Osteocyte (in vitro differentiated cells): Measurements from ENCODE around the gene RAB4B. TPM values are rescaled to one million over a fixed set of nuclear protein-coding genes. Genes with fewer than 3 reads are reported as not detected.
A peak's percentile ranks its signal among the peaks of the same experiment; 100 is the strongest.
"Not testable (repeated sequence)": the region's sequence is repeated elsewhere in the genome, so short reads cannot be mapped to it uniquely, and the experiment has no call there.

ENCODE experiments used
- DNase-seq: peaks from one replicate; pipeline ENCODE4 v3.0.0; 2021; ENCODE audit warnings: mixed read lengths; ENCODE audit not compliant: unreplicated experiment; ENCODE audit errors: extremely low spot score
- H3K27ac Mint-ChIP-seq: one replicate; pipeline ENCODE4 v1.8.0; 2021; ENCODE audit warnings: mild to moderate bottlenecking, mixed read lengths; ENCODE audit not compliant: unreplicated experiment
- H3K27me3 Mint-ChIP-seq: one replicate; pipeline ENCODE4 v1.8.0; 2021; ENCODE audit warnings: mixed read lengths; ENCODE audit not compliant: unreplicated experiment
- H3K36me3 Mint-ChIP-seq: one replicate; pipeline ENCODE4 v1.8.0; 2021; ENCODE audit warnings: mixed read lengths; ENCODE audit not compliant: unreplicated experiment
- H3K4me1 Mint-ChIP-seq: one replicate; pipeline ENCODE4 v1.8.0; 2021; ENCODE audit warnings: mixed read lengths; ENCODE audit not compliant: unreplicated experiment
- H3K4me3 Mint-ChIP-seq: one replicate; pipeline ENCODE4 v1.8.0; 2021; ENCODE audit warnings: mild to moderate bottlenecking, moderate library complexity, mixed read lengths; ENCODE audit not compliant: unreplicated experiment
- H3K9me3 Mint-ChIP-seq: one replicate; pipeline ENCODE4 v1.8.0; 2021; ENCODE audit warnings: mixed read lengths; ENCODE audit not compliant: unreplicated experiment
- CTCF ChIP-seq: fragments of 200-600 bp; sonication (generic); IDR thresholded peaks from 2 replicates; pipeline ENCODE4 v1.5.0; 2021; ENCODE audit warnings: antibody characterized with exemption, mild to moderate bottlenecking, moderate library complexity
- total RNA-seq: library from RNA; stranded (reverse); gene quantifications from 2 replicates; pipeline ENCODE4 v1.2.1, GENCODE V29; 2021

The RAB4B gene
- total RNA-seq, 1 donor from 2014 or later = 19.7 TPM

- no peak for DNase-seq
- H3K36me3 Mint-ChIP-seq = peaks cover 27% of the 10 kb centered on the region
- H3K27ac Mint-ChIP-seq = no peak overlapping the region
- no peaks in the 10 kb centered on the region for H3K9me3 Mint-ChIP-seq
- H3K4me3 Mint-ChIP-seq = no peak overlapping the region
- no peak for TF ChIP-seq CTCF
- H3K27me3 Mint-ChIP-seq = no peaks in the 10 kb centered on the region
- H3K4me1 Mint-ChIP-seq = no peaks in the 10 kb centered on the region
These were observed 9.2 kb upstream of the RAB4B start for GRCh38 chr19:40768869-40769268.

- not testable (repeated sequence) for DNase-seq, H3K9me3 Mint-ChIP-seq, H3K4me3 Mint-ChIP-seq, H3K27me3 Mint-ChIP-seq, H3K27ac Mint-ChIP-seq, H3K36me3 Mint-ChIP-seq, H3K4me1 Mint-ChIP-seq
These were observed 6.8 kb upstream of the RAB4B start for GRCh38 chr19:40771101-40771862.

GRCh38 chr19:40774916-40775631, 3.0 kb upstream of the RAB4B start, which contains the start of gene MIA:
Gene MIA, plus strand, starts transcription at chr19:40775521. Its CDS starts 22 bp downstream, at chr19:40775543.
- TF ChIP-seq CTCF = no peak
- H3K4me3 Mint-ChIP-seq = peak within 1 kb of the TSS; percentile 54
- peaks cover 8% of the 10 kb centered on the region for H3K36me3 Mint-ChIP-seq
- no peak for DNase-seq
- H3K27ac Mint-ChIP-seq = no peak within 1 kb of the TSS
- H3K9me3 Mint-ChIP-seq = no peaks in the 10 kb centered on the region
- peaks cover 24% of the 10 kb centered on the region for H3K4me1 Mint-ChIP-seq
- H3K27me3 Mint-ChIP-seq = no peaks in the 10 kb centered on the region

- Mint-ChIP-seq H3K27ac (no peak overlapping the region), H3K27me3 (no peaks in the 10 kb centered on the region), H3K4me1 (peaks cover 24% of the 10 kb centered on the region), H3K9me3 (no peaks in the 10 kb centered on the region), H3K36me3 (peaks cover 5% of the 10 kb centered on the region), H3K4me3 (peak overlapping the region; percentile 54)
- TF ChIP-seq CTCF = no peak
- no peak for DNase-seq
These were observed 2.4 kb upstream of the RAB4B start for GRCh38 chr19:40775632-40776022.

GRCh38 chr19:40776364-40776763, 1.7 kb upstream of the RAB4B start:
- Mint-ChIP-seq H3K27ac (no peak overlapping the region), H3K36me3 (no peaks in the 10 kb centered on the region), H3K4me1 (peaks cover 24% of the 10 kb centered on the region), H3K27me3 (no peaks in the 10 kb centered on the region), H3K9me3 (no peaks in the 10 kb centered on the region), H3K4me3 (no peak overlapping the region)
- DNase-seq = no peak
- TF ChIP-seq CTCF = no peak
